ENCODE results near the gene NWD2.
"Not testable (repeated sequence)": the region's sequence is repeated elsewhere in the genome, so short reads cannot be mapped to it uniquely, and the experiment has no call there.

The NWD2 gene

DNA sequence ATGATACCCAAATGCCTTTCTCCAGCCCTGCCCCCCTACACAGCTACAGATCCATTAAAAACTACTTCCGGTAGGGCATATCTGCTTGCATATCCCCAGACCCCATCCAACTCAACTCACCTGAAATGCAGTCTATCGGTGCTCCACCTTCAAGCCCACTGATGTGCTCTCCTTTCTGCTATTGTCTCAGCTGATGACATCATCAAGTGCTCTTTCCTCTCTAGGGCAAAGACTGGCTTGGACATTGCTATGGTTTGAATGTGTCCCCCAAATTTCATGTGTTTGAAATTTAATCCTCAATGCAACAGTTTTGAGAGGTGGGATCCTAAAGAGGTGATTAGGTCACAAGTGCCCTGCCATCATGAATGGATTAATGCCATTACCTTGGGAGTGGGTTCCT is 229.3 kb downstream of the NWD2 start:
- no peak for DNase-seq

DNA sequence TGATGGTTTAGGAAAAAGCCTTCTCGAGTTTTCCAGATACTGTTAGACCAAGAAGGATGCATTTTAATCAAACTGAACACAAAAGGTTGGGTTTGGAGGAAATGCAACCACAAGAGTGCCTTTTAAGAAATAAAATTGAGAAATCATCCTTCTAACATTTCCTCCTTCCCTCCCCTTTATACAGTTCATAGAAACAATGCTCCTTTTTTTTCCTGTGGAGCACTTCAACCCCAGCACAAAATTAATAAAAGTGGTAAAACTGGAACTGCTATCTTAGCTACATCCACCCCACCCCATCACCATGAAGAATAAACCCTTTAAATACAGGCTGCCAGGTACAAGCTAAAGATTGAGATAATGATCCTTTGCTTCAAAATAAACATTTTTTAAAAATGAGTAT is 230.5 kb downstream of the NWD2 start:
- no peak for DNase-seq

GRCh38 chr4:37475776-37476175 is 231.2 kb downstream of the NWD2 start:
- no peak for DNase-seq

GRCh38 chr4:37476256-37476655 is 231.7 kb downstream of the NWD2 start:
- no peak for DNase-seq

DNA sequence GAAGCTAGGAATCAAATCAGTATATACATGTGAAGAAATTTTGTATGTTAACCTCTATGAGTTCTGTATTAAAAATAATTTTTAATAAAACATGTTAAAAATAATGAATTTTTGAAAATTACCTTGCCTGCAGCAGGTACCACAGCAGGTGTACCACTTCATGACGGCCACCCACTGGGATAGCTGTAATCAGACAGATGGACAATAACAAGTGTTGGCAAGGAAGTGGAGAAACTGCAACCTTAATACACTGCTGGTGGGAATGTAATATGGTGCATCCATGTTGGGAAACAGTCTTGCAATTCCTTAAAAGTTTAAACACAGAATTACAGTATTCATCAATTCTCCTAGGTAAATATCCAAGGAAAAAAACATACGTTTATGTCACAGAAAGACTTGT is 232.1 kb downstream of the NWD2 start:
- no peak for DNase-seq

DNA sequence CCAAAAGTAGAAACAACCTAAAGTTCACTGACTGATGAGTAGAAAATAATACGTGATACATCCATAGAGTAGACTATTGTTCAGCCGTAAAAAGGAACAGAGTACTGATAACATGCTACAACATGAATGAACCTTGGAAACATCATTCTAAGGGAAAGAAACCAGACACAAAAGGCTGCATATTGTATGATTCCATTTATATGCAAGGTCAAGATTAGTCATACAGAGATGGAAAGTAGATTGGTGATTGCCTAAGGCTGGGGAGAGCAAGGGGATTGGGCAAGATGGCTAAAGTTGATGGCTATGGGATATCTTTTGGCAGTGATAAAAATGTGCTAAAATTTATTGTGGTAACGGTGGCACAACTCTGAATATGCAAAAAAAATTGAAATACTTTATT is 232.6 kb downstream of the NWD2 start:
- no peak for DNase-seq

GRCh38 chr4:37478151-37478550 is 233.6 kb downstream of the NWD2 start:
- DNase-seq = no peak

DNA sequence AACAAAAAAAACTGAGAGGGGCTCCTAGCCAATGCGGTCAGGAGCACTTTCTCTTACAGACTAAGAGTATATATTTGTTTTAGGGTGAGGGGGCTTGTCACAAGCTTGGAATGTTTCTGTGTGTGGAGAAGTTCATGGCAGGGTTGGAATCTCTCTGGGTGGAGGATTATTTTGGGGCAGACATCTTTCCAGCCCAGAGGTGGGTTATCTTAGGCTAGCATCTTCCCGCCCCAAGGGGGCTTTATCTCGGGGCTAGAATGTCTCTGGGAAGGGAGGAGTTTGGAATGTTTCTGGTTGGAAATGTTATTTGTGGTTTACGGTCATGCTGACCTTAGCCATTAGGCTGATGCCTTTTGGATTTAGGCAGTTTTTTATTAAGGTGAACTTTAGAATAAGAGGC is 236.0 kb downstream of the NWD2 start:
- DNase-seq = no peak

GRCh38 chr4:37481547-37482122 is 237.1 kb downstream of the NWD2 start:
- DNase-seq = no peak

GRCh38 chr4:37482236-37482913 is 237.8 kb downstream of the NWD2 start:
- DNase-seq = no peak

DNA sequence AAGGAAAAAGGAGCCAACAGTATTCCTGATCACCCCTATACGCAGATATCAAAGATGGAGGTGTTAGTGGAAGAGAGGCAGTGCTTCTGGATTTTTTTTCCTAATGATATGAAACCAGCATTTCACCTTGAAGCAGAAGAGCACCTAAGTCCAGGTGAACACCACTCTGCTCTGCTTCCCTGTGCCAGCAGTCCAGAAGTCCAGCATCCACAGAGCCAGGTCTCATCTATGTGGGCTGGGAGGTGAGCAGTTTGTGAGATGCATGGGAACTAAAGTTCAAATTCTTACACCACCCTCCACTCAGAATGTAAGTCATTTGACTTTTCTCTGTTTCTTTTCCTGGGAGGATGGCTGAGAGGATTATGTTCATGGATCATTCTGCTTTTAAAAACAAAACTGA is 239.1 kb downstream of the NWD2 start:
- no peak for DNase-seq

GRCh38 chr4:37486166-37486565 is 241.6 kb downstream of the NWD2 start:
- no peak for DNase-seq

- DNase-seq = no peak
Observed at GRCh38 chr4:37487668-37488067, 243.1 kb downstream of the NWD2 start.

- DNase-seq = no peak
Observed at GRCh38 chr4:37489697-37490096, 245.2 kb downstream of the NWD2 start.

GRCh38 chr4:37490391-37491347 is 246.1 kb downstream of the NWD2 start:
- no peak for DNase-seq

DNA sequence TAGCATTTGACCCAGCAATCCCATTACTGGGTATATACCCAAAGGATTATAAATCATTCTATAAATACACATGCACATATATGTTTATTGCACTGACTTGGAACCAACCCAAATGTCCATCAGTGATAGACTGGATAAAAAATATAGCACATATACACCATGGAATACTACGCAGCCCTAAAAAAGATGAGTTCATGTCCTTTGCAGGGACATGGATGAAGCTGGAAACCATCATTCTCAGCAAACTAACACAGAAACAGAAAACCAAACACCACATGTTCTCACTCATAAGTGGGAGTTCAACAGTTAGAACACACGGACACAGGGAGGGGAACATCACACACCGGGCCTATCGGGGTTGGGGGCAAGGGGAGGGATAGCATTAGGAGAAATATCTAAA is 250.8 kb downstream of the NWD2 start:
- DNase-seq = not testable (repeated sequence)

Data from NCI-H2171 (cell line).